Chondrocyte (in vitro differentiated cells): Measurements from ENCODE around the gene UNC13B. TPM values are rescaled to one million over a fixed set of nuclear protein-coding genes. Genes with fewer than 3 reads are reported as not detected.

ENCODE experiments used
- DNase-seq: peaks from one replicate; pipeline ENCODE4 v3.0.0; 2021; ENCODE audit warnings: mixed read lengths, low spot score
- H3K27ac Mint-ChIP-seq: one replicate; pipeline ENCODE4 v1.8.0; 2021; ENCODE audit warnings: mild to moderate bottlenecking, moderate library complexity, mixed read lengths; ENCODE audit not compliant: unreplicated experiment
- H3K27me3 Mint-ChIP-seq: 2 replicates; pipeline ENCODE4 v1.8.0; 2021; ENCODE audit warnings: low read depth, mixed read lengths
- H3K36me3 Mint-ChIP-seq: 2 replicates; pipeline ENCODE4 v1.8.0; 2021; ENCODE audit warnings: low read depth, mixed read lengths
- H3K4me1 Mint-ChIP-seq: 2 replicates; pipeline ENCODE4 v1.8.0; 2021; ENCODE audit warnings: low read depth, mild to moderate bottlenecking, mixed read lengths
- H3K4me3 Mint-ChIP-seq: one replicate; pipeline ENCODE4 v1.8.0; 2021; ENCODE audit warnings: mild to moderate bottlenecking, moderate library complexity, mixed read lengths; ENCODE audit not compliant: unreplicated experiment
- H3K9me3 Mint-ChIP-seq: 2 replicates; pipeline ENCODE4 v1.8.0; 2021; ENCODE audit warnings: low read depth, mixed read lengths
- total RNA-seq: library from RNA; stranded (reverse); gene quantifications from 3 replicates; pipeline ENCODE4 v1.2.1, GENCODE V29; 2021
- TF ChIP-seq, protein P1 (sequence below): fragments of 200-600 bp; sonication (generic); IDR thresholded peaks from 2 replicates; pipeline ENCODE4 v1.5.0; 2021; ENCODE audit warnings: antibody characterized with exemption, mild to moderate bottlenecking, moderate library complexity

The UNC13B gene
- total RNA-seq, 1 donor from 2014 or later = 32.8 TPM

DNA sequence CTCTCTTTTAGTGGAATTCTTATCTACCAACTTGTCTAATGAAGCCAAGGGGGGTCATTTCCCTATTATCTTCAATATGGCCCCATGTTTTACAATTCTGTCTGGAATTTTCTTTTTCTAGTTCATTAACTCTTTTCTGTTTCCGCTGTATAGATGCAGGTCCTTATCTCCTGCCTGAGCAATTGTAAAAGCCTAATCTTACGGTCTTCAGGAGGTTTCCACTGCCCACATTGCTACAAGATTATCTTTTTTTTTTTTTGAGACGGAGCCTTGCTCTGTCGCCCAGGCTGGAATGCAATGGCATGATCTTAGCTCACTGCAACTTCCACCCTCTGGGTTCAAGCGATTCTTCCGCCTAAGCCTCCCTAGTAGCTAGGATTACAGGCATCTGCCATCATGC lies 132.3 kb downstream of the UNC13B start:
- Mint-ChIP-seq H3K27me3 (no peaks in the 10 kb centered on the region), H3K4me3 (no peak overlapping the region), H3K27ac (no peak overlapping the region)

DNA sequence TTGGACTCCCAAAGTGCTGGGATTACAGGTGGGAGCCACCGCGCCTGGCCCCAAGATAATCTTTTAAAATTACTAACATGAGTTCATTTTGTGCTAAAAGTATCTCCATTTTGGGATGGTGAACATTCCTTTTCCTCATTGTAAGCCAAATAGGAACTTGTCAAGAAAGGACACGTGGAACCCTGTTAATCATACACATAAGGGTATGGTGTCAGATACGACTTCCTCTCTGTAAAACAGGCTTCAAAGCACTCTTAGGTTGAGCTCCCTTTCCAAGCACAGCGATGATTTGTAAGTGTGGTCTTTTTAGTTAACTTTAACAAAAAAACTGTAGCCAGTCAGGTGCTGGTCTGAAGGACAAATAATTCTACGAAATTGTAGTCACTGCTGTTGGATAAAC lies 132.7 kb downstream of the UNC13B start:
- TF ChIP-seq, protein P1, sequence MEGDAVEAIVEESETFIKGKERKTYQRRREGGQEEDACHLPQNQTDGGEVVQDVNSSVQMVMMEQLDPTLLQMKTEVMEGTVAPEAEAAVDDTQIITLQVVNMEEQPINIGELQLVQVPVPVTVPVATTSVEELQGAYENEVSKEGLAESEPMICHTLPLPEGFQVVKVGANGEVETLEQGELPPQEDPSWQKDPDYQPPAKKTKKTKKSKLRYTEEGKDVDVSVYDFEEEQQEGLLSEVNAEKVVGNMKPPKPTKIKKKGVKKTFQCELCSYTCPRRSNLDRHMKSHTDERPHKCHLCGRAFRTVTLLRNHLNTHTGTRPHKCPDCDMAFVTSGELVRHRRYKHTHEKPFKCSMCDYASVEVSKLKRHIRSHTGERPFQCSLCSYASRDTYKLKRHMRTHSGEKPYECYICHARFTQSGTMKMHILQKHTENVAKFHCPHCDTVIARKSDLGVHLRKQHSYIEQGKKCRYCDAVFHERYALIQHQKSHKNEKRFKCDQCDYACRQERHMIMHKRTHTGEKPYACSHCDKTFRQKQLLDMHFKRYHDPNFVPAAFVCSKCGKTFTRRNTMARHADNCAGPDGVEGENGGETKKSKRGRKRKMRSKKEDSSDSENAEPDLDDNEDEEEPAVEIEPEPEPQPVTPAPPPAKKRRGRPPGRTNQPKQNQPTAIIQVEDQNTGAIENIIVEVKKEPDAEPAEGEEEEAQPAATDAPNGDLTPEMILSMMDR = no peak
- Mint-ChIP-seq H3K4me3 (no peak overlapping the region), H3K4me1 (no peaks in the 10 kb centered on the region), H3K27me3 (no peaks in the 10 kb centered on the region), H3K9me3 (no peaks in the 10 kb centered on the region), H3K27ac (no peak overlapping the region), H3K36me3 (peaks cover 1% of the 10 kb centered on the region)
- DNase-seq = no peak

More for the DNA sequence above, 132.3 kb downstream of the UNC13B start:
- Mint-ChIP-seq H3K36me3 (peaks cover 1% of the 10 kb centered on the region), H3K9me3 (no peaks in the 10 kb centered on the region), H3K4me1 (no peaks in the 10 kb centered on the region)
- TF ChIP-seq, protein P1 = no peak
- no peak for DNase-seq

DNA sequence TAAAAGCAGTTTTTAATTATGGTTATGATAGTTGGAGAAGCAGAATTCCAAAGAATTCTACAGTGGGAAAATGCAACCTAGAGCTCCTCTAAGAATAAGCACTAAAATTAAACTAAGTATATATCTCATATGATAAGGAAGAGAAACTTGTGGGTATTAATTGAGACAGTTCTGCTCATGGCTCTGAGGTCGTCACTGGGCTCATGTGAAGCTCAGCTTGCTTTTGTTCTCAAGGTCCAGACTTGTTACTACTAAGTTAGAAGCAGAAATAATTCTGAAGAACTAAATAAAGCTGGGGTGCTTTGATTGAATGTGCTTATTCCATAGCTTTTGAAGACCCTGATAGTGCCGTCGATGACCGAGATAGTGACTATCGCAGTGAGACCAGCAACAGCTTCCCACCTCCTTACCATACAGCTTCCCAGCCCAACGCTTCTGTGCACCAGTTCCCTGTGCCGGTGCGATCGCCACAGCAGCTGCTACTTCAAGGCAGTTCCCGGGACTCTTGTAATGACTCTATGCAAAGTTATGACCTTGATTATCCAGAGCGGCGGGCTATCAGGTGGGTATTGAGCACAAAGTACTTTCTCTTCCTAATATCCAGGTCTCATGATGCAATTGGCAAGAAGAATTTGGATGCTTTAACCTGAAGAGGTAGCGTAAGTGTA lies 133.7 kb downstream of the UNC13B start:
- TF ChIP-seq, protein P1 = no peak
- Mint-ChIP-seq H3K27me3 (no peaks in the 10 kb centered on the region), H3K4me1 (no peaks in the 10 kb centered on the region), H3K9me3 (no peaks in the 10 kb centered on the region), H3K27ac (no peak overlapping the region), H3K36me3 (peaks cover 8% of the 10 kb centered on the region), H3K4me3 (no peak overlapping the region)
- DNase-seq = no peak

DNA sequence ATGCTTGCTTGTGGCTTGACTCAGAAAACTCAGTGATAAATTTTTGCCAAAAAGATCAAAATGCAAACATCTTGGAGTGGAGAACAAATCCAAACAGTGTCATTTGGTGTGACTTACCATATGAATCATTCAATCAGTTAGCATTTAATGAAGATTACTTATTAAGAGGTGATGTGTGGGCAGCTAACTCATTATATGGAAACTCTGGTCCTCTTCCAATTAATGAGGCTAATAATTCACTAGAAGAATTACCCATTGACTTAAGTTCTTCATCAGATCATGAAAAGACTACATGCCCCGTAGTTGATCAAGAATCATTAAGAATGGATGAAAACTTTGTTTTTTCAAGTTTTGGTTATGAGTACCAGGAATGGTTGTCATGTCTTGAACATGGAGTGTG lies 141.8 kb downstream of the UNC13B start:
- no peak for DNase-seq
- no peak overlapping the region for H3K27ac Mint-ChIP-seq
- H3K4me3 Mint-ChIP-seq = no peak overlapping the region
- no peaks in the 10 kb centered on the region for H3K4me1 Mint-ChIP-seq
- TF ChIP-seq, protein P1 = no peak
- peaks cover 4% of the 10 kb centered on the region for H3K9me3 Mint-ChIP-seq
- peaks cover 21% of the 10 kb centered on the region for H3K36me3 Mint-ChIP-seq
- no peaks in the 10 kb centered on the region for H3K27me3 Mint-ChIP-seq

DNA sequence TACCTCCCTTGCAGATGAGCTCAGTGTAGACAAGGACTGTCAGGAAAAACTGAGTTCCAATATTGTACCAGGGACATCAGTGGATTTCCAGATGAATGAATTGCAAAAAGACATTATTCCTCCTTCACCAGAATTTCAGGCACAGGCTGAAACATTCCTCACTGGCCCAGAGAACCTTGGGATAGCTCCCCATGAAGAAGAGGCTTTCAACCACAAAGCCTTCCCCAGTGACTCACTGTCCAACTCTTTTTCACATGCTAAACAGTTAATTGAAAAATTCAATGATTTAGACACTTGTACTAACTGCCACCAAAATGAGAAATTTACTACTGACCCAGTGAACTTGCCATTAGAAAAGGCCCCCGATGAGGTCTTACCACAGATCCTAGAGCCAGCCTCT lies 144.5 kb downstream of the UNC13B start:
- Mint-ChIP-seq H3K27me3 (no peaks in the 10 kb centered on the region), H3K4me1 (no peaks in the 10 kb centered on the region), H3K36me3 (peaks cover 15% of the 10 kb centered on the region), H3K9me3 (peaks cover 4% of the 10 kb centered on the region), H3K27ac (no peak overlapping the region), H3K4me3 (no peak overlapping the region)
- TF ChIP-seq, protein P1 = no peak
- no peak for DNase-seq
